GM21619 (cell line): Measurements from ENCODE around the gene TEDC2.

ENCODE experiments used
- ATAC-seq: cut with Tn5 transposase; IDR thresholded peaks from one replicate; pipeline ENCODE4 v1.9.1; 2021; ENCODE audit not compliant: unreplicated experiment

The TEDC2 gene

GRCh38 chr16:2511128-2511800 lies 51.4 kb downstream of the TEDC2 start:
- ATAC-seq, result no peak

GRCh38 chr16:2511996-2512734 lies 52.3 kb downstream of the TEDC2 start:
- ATAC-seq, result no peak

- no peak for ATAC-seq
Observed at GRCh38 chr16:2512735-2513404, 53.0 kb downstream of the TEDC2 start.

GRCh38 chr16:2513405-2514332 lies 53.8 kb downstream of the TEDC2 start, which contains the start of gene ATP6V0C:
Gene ATP6V0C (plus strand): TSS chr16:2513952. CDS start chr16:2514104, 152 bp downstream.
- ATAC-seq, result peak; percentile 64
